ENCODE data around the gene FNBP1. TPM values are rescaled to one million over a fixed set of nuclear protein-coding genes. Genes with fewer than 3 reads are reported as not detected.
A peak's percentile ranks its signal among the peaks of the same experiment; 100 is the strongest.
"Not testable (repeated sequence)": the region's sequence is repeated elsewhere in the genome, so short reads cannot be mapped to it uniquely, and the experiment has no call there.

The FNBP1 gene
- total RNA-seq, 6 experiments from 2014 or later, result 11.7 to 27.1 (median 15.9) TPM

DNA sequence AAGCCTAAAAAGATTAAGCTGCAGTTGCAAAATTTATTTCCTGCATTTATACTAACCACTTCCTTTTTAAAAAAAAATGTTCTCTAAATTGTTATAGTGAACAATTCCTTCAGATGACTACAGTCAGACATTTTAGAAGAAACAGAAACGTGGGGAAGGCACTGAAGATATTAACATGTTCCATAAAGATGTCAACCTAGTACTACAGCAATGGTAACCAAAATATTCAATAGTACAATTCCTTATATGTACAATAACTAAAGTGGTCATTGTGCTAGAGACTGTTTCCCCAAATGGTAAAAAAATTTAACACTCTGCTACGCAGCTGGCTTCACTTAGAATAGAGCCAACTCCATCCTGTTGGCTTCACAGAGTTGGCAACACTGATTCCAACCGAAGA lies 97.7 kb downstream of the FNBP1 start:
- H3K27ac ChIP-seq, result peak overlapping the region; percentile 9 to 52 (median 48)
- H3K27me3 ChIP-seq, result no peaks in the 10 kb centered on the region
- WGBS (ENCODE audit: insufficient coverage, low coverage, low lambda C conversion rate, missing lambda C conversion rate), result 45% methylated on average over 3 of the region's 3 CpGs
- no peaks in the 10 kb centered on the region for H3K36me3 ChIP-seq
- no peak for TF ChIP-seq POLR2A (IDR thresholded peaks at IDR 0.05)
- TF ChIP-seq, protein P1, sequence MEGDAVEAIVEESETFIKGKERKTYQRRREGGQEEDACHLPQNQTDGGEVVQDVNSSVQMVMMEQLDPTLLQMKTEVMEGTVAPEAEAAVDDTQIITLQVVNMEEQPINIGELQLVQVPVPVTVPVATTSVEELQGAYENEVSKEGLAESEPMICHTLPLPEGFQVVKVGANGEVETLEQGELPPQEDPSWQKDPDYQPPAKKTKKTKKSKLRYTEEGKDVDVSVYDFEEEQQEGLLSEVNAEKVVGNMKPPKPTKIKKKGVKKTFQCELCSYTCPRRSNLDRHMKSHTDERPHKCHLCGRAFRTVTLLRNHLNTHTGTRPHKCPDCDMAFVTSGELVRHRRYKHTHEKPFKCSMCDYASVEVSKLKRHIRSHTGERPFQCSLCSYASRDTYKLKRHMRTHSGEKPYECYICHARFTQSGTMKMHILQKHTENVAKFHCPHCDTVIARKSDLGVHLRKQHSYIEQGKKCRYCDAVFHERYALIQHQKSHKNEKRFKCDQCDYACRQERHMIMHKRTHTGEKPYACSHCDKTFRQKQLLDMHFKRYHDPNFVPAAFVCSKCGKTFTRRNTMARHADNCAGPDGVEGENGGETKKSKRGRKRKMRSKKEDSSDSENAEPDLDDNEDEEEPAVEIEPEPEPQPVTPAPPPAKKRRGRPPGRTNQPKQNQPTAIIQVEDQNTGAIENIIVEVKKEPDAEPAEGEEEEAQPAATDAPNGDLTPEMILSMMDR (IDR thresholded peaks at IDR 0.05), result no peak
- DNase-seq (no peak), ATAC-seq (peak in 3 of 4 donors; percentile 36 to 50 (median 39))
- H3K9me3 ChIP-seq, result no peaks in the 10 kb centered on the region
- intact Hi-C loops (cut with DNase I), result no loop called here
- no peaks in the 10 kb centered on the region for H3K4me1 ChIP-seq
- no peak overlapping the region for H3K4me3 ChIP-seq

DNA sequence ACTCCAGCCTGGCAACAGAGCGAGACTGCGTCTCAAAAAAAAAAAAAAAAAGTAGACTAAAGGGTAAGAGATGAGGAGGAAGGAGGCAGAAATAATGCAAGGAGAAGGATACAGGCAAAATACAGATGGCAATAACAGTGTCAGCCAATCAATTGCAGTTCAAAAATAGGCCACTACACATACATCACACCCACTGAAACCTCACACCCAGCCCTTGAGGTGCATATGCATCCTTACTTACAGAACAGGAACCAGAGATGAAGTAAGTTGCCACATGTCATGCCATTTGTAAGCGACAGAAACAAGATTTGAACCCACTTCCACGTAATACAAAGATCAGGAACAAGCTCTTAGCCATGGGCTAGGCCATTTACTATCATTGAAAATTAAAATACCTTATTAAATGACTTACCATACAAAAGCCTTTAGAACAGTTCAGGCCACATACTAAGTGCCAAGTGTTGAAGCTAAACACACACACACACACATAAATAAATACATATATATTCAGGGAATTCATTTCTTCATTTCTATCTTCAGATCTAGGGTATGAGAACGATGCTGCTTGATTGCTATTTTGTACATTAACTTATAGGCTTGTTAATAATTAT lies 98.4 kb downstream of the FNBP1 start:
- no peaks in the 10 kb centered on the region for H3K36me3 ChIP-seq
- peak overlapping the region in 2 of 3 donors; percentile 42 to 52 for H3K27ac ChIP-seq
- no peaks in the 10 kb centered on the region for H3K27me3 ChIP-seq
- ATAC-seq, result peak; percentile 60 to 74 (median 68)
- H3K9me3 ChIP-seq, result no peaks in the 10 kb centered on the region
- intact Hi-C loops (cut with DNase I), result no loop called here
- H3K4me3 ChIP-seq, result no peak overlapping the region
- DNase-seq, result no peak
- 76% methylated on average over 5 of the region's 5 CpGs for WGBS (ENCODE audit: insufficient coverage, low coverage, low lambda C conversion rate, missing lambda C conversion rate)
- TF ChIP-seq, protein P1 (IDR thresholded peaks at IDR 0.05), result peak in 1 of 4 donors; percentile 8
- TF ChIP-seq POLR2A (IDR thresholded peaks at IDR 0.05), result no peak
- no peaks in the 10 kb centered on the region for H3K4me1 ChIP-seq

DNA sequence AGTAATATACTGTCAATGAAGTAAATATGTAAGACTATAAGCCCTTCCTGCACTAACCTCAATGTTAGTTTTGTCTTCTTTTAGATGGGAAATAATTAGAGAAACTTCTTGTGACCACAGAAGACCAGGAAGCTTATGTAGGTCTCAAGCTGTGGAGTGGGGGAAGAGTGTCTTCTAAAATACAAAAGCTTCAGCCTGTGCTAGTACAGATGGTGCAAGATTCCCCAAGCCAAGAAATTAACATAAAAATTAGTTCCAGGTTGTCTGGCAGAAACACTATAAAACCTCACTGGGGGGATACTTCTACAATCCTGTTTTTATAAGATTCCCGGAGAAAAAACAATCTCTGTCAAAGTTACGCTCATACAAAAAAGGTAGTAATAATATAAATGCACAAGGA lies 103.6 kb downstream of the FNBP1 start:
- WGBS (ENCODE audit: insufficient coverage, low coverage, low lambda C conversion rate, missing lambda C conversion rate), result 94% methylated on average over 2 of the region's 2 CpGs
- H3K27ac ChIP-seq, result no peak overlapping the region
- H3K36me3 ChIP-seq, result no peaks in the 10 kb centered on the region
- no peaks in the 10 kb centered on the region for H3K27me3 ChIP-seq
- H3K9me3 ChIP-seq, result no peaks in the 10 kb centered on the region
- no peak for DNase-seq
- peaks cover 0 to 26% (median 6%) of the 10 kb centered on the region in 4 donors for H3K4me1 ChIP-seq
- ATAC-seq, result no peak
- TF ChIP-seq, protein P1 (IDR thresholded peaks at IDR 0.05), result no peak
- intact Hi-C loops (cut with DNase I), result no loop called here
- no peak overlapping the region for H3K4me3 ChIP-seq

DNA sequence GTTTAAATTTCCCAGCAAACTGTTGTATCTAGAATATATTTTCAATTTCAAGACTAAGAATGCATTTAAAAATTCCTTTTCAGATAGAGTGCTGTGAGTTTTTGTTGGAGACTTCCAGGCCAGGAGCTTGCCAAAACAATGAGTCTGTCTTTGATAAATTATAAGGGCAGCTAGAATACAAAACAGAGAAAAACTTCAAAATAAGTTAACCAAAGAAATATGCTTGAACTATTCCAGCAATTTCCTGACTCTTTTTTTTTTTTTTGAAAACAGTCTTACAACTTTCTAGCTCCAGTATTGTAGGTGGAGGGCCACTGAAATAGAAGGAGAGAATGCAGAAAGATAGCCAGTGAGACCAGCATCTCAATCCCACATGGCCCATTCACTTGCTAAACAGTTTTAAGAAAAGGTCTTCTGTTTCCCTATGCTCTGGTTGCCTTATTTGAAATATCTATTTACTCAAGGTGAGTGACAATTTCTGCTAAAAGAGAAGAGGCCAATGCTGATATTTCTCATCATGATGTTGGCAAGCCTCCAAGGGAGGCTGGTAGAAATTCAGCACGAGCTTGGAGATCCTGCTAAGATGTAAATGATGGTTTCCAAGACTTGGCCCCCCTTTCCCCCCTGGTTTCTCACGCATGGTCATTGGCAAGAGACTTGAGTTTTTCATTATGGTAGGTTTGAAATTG lies 104.6 kb downstream of the FNBP1 start:
- ATAC-seq, result no peak
- intact Hi-C loops (cut with DNase I), result no loop called here
- H3K27me3 ChIP-seq, result no peaks in the 10 kb centered on the region
- DNase-seq, result no peak
- TF ChIP-seq POLR2A (IDR thresholded peaks at IDR 0.05), result no peak
- TF ChIP-seq, protein P1 (IDR thresholded peaks at IDR 0.05), result no peak
- peak overlapping the region in 1 of 3 donors; percentile 13 for H3K27ac ChIP-seq
- WGBS (ENCODE audit: insufficient coverage, low coverage, low lambda C conversion rate, missing lambda C conversion rate), result 17% methylated on average over 1 of the region's 2 CpGs
- H3K9me3 ChIP-seq, result no peaks in the 10 kb centered on the region
- peaks cover 0 to 26% (median 6%) of the 10 kb centered on the region in 4 donors for H3K4me1 ChIP-seq
- no peaks in the 10 kb centered on the region for H3K36me3 ChIP-seq
- no peak overlapping the region for H3K4me3 ChIP-seq

DNA sequence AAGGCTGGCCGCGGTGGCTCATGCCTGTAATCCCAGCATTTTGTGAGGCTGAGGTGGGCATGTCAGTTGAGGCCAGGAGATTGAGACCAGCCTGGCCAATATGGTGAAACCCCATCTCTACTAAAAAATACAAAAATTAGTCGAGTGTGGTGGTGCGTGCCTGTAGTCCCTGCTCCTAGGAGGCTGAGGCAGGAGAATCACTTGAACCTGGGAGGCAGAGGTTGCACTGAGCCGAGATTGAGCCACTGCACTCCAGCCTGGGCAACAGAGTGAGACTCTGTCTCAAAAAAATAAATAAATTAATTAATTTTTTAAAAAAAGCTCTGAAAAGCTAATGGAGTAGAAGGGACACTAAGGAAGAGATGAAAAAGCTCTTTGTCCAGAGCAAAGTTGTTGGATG lies 105.1 kb downstream of the FNBP1 start:
- ATAC-seq; DNase-seq; H3K9me3 ChIP-seq; H3K36me3 ChIP-seq; H3K27me3 ChIP-seq; H3K4me3 ChIP-seq; intact Hi-C loops (cut with DNase I): not testable (repeated sequence)
- Histone ChIP-seq H3K27ac (peak overlapping the region in 1 of 3 donors; percentile 13), H3K4me1 (peaks cover 0 to 26% (median 6%) of the 10 kb centered on the region in 4 donors)
- 89% methylated on average over 5 of the region's 5 CpGs for WGBS (ENCODE audit: insufficient coverage, low coverage, low lambda C conversion rate, missing lambda C conversion rate)
